Activated T-helper 2 cell treated with anti-CD3 and anti-CD28 coated beads, Interferon-gamma antibody, Interleukin-2, Interleukin-4, amounts not matched to agents 10 μg/mL and 5 μg/mL and 100 μg/mL, durations not matched to agents 14 hours and 24 hours and 36 hours (primary cell): Measurements from ENCODE around the gene ST6GAL1. TPM values are rescaled to one million over a fixed set of nuclear protein-coding genes. Genes with fewer than 3 reads are reported as not detected.
A peak's percentile ranks its signal among the peaks of the same experiment; 100 is the strongest.

Source experiments
- DNase-seq: peaks from one replicate; pipeline ENCODE4 v3.0.0; 2021; ENCODE audit warnings: low spot score
- H3K27ac Mint-ChIP-seq: one replicate; pipeline ENCODE4 v1.8.0; 2021; ENCODE audit warnings: mixed read lengths
- H3K27me3 Mint-ChIP-seq: one replicate; pipeline ENCODE4 v1.8.0; 2021; ENCODE audit warnings: low read depth, mixed read lengths
- H3K36me3 Mint-ChIP-seq: one replicate; pipeline ENCODE4 v1.8.0; 2021; ENCODE audit warnings: low read depth, mixed read lengths
- H3K4me1 Mint-ChIP-seq: one replicate; pipeline ENCODE4 v1.8.0; 2021; ENCODE audit warnings: low read depth, mixed read lengths
- H3K4me3 Mint-ChIP-seq: one replicate; pipeline ENCODE4 v1.8.0; 2021; ENCODE audit warnings: low read depth, mild to moderate bottlenecking, moderate library complexity, mixed read lengths
- H3K9me3 Mint-ChIP-seq: one replicate; pipeline ENCODE4 v1.8.0; 2021; ENCODE audit warnings: mixed read lengths
- intact Hi-C: fragments of 100-400 bp; cut with micrococcal nuclease; formaldehyde crosslinking; loops from one replicate; pipeline ENCODE4 v1.15.1; 2023
- total RNA-seq: library from RNA; stranded (reverse); gene quantifications from 2 replicates; pipeline ENCODE4 v1.2.3, GENCODE V29; 2022

Gene ST6GAL1
- total RNA-seq, 1 donor from 2014 or later = 78.1 TPM

DNA sequence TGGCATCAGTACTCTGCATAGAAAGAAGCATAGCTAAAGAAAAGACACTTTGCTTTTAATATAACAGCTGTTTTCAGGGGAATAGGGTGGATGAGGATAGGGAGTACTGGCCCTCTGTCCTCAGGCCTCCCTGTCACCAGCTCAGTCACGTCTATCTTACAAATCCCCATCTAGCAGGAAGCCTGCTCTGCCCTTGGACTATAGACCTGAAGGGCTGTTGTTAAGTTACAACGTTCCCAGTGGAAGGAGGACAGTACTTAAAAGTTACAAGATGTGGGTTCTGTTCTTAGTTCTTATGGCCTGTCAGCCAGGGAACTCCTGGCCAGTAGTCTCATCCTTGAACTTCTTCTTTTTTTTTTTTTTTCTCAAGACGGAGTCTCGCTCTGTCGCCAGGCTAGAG, 138.5 kb downstream of the ST6GAL1 start:
- H3K27ac Mint-ChIP-seq = no peak overlapping the region
- H3K4me1 Mint-ChIP-seq = peaks cover 30% of the 10 kb centered on the region
- H3K9me3 Mint-ChIP-seq = peaks cover 6% of the 10 kb centered on the region
- intact Hi-C loops = no loop called here
- peaks cover 64% of the 10 kb centered on the region for H3K36me3 Mint-ChIP-seq
- H3K27me3 Mint-ChIP-seq = no peaks in the 10 kb centered on the region
- H3K4me3 Mint-ChIP-seq = no peak overlapping the region
- DNase-seq = no peak

DNA sequence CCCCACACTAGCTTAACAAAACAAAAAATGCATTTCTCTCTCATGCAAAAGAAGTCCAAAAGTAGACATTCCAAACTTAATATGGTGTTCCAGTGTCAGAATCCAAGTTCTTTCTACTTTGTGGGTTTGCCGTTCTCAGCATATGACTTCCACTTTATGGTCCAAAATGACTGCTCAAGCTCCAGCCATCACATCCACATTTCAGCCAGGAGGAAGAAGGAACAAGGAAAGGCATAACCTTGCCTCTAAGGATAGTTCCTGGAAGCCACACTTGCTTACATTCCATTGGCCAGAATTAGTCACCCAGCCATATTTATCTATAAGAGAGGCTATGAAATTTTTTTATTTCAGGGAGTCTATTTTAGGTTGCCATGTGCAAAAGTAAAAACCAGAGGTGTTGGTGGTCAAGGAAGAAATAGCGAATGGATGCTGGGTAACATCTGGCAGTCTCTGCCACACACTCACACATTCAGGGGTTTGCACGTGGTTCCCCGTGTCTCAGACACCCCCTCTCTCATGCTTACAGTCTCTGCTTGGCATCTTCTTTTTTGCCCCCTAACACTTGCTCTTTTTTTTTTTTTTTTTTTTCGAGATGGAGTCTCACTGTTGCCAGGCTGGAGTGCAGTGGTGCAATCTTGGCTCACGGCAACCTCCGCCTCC, 139.7 kb downstream of the ST6GAL1 start:
- no peak for DNase-seq
- intact Hi-C loops = no loop called here

DNA sequence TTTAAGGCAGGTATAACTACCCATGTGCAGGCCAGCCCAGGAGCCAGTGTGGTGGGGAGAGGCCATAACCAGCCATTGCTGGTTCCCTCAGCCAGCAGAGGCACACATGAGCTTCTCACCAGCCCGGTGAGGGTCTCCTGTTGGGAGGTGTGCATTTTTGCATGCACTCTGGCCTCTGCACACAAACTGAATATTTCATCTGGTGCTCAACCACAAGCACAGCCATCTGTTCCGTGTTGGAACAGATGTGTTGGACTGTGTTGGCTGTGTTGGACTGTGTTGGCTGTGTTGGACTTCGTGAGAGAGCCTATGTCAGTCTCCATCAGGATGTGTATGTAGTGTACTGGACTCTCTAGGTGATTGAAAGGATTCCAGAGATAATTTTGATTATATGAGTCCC, 141.8 kb downstream of the ST6GAL1 start:
- peaks cover 19% of the 10 kb centered on the region for H3K4me1 Mint-ChIP-seq

More for the DNA sequence above, 139.7 kb downstream of the ST6GAL1 start:
- Mint-ChIP-seq H3K36me3 (peaks cover 64% of the 10 kb centered on the region), H3K27ac (peak overlapping the region; percentile 38), H3K9me3 (peaks cover 6% of the 10 kb centered on the region), H3K27me3 (no peaks in the 10 kb centered on the region), H3K4me3 (no peak overlapping the region), H3K4me1 (peaks cover 23% of the 10 kb centered on the region)

DNA sequence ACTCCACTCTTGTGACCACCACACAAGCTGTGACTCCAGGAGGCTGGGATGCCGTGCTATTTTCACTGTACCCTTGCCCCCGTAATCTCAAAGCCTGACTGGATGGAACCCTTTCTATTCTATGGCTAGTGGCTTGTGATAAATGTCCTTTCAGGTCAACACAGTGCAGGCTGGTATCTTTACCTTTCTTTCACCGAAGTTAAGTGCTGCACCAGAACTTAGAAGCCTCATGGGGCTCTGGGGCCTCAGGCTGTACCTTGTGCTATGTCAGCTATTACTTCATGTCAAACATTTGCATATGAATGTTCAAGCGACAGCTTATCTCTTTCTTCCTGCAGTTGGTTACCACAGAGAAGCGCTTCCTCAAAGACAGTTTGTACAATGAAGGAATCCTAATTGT, 142.2 kb downstream of the ST6GAL1 start:
- Mint-ChIP-seq H3K4me1 (peaks cover 16% of the 10 kb centered on the region), H3K36me3 (peaks cover 74% of the 10 kb centered on the region), H3K27ac (no peak overlapping the region), H3K9me3 (peaks cover 6% of the 10 kb centered on the region), H3K27me3 (no peaks in the 10 kb centered on the region), H3K4me3 (no peak overlapping the region)
- no peak for DNase-seq
- intact Hi-C loops = no loop called here

More for the DNA sequence above, 141.8 kb downstream of the ST6GAL1 start:
- intact Hi-C loops = no loop called here
- DNase-seq = no peak
- Mint-ChIP-seq H3K4me3 (no peak overlapping the region), H3K9me3 (peaks cover 6% of the 10 kb centered on the region), H3K36me3 (peaks cover 76% of the 10 kb centered on the region), H3K27ac (no peak overlapping the region), H3K27me3 (no peaks in the 10 kb centered on the region)

DNA sequence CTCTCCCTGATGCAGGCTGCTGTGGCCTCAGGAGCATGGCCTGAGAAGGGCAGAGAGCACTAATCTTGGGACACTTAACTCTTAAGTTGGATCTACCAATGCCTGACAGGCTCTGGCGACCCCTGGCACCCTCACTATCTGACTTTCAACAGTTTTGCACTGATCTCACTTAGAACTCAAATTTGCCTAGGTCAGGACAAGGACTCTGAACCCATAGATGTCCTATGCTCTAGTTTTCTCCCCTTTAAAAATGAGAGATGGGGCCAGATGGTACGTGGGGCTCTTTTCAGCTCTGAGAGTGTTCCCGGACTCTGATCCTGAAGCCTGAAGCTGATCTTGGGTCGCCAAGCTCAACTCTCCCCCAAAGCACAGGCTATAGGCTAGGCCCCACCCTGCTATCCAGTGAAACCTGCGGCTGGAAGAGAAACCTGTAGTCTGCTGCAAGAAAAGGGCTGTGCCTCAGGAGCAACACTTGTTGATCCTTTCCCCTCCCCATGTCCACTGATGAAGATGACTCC, 143.3 kb downstream of the ST6GAL1 start:
- Mint-ChIP-seq H3K27me3 (no peaks in the 10 kb centered on the region), H3K27ac (no peak overlapping the region), H3K9me3 (peaks cover 6% of the 10 kb centered on the region), H3K36me3 (peaks cover 76% of the 10 kb centered on the region), H3K4me3 (no peak overlapping the region), H3K4me1 (peaks cover 14% of the 10 kb centered on the region)
- intact Hi-C loops = no loop called here
- DNase-seq = no peak

DNA sequence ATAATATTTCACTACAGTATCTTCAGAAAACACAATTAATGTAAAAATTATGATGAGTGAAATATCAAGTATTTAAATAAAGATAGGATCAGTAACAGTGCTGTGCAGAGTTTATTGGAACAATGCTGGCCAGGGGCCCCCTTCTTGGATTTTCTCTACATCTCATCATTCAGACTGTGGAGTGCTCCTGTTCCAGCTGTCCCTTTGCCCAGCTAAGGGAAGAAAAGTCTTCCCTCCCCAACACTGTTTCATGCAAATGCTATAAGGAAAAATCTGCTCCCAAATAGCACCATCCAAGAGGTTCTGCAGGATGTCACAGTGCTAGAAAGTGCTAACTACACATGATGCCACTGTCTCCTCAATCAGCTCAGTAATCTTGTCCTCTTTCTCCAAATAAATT, 144.5 kb downstream of the ST6GAL1 start:
- peaks cover 9% of the 10 kb centered on the region for H3K4me1 Mint-ChIP-seq
- no peak overlapping the region for H3K4me3 Mint-ChIP-seq
- peaks cover 76% of the 10 kb centered on the region for H3K36me3 Mint-ChIP-seq
- peaks cover under 1% of the 10 kb centered on the region for H3K9me3 Mint-ChIP-seq
- H3K27ac Mint-ChIP-seq = no peak overlapping the region
- no peak for DNase-seq
- no peaks in the 10 kb centered on the region for H3K27me3 Mint-ChIP-seq
- intact Hi-C loops = no loop called here

DNA sequence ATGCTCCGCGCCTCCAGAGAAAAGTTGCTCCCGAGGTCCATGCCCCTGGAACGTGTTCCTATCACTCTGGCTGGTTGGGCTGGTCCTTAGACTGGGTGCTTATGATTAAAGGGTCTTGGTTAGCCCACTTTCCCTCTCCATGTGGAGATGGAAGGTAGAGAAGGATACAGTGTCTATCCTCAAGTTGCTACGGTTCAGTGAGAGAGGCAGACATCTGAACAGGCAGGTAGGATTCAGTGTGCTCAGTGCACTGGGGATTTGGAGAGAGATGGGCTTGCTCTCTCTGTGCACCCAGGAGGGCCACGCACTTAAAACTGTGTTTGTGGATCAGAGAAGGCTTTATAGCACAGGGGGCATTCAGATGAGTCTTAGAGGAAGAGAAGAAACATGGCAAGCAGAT, 146.0 kb downstream of the ST6GAL1 start:
- H3K36me3 Mint-ChIP-seq = peaks cover 64% of the 10 kb centered on the region
- H3K27ac Mint-ChIP-seq = peak overlapping the region; percentile 2
- DNase-seq = no peak
- no peaks in the 10 kb centered on the region for H3K9me3 Mint-ChIP-seq
- no peak overlapping the region for H3K4me3 Mint-ChIP-seq
- peaks cover 7% of the 10 kb centered on the region for H3K4me1 Mint-ChIP-seq
- H3K27me3 Mint-ChIP-seq = no peaks in the 10 kb centered on the region
- intact Hi-C loops = no loop called here

DNA sequence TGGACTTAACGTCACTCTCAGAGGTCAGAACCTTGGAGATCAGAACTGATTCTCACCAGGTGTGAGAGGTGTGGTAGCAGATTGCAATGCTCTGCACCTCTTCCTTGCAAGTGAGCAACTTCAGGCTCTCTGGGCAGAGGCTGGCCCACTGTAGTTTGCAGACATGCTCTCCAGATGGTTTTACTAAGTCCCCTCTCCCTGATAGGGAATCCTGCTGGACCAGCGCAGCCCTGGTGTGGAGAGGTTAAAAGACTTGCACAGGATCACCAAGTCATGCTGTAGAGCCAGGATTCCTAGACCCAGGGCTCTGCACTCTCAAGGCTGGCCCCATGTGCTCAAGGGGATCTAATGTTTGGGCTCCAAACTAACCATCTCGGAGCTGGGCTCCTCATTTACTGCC, 146.8 kb downstream of the ST6GAL1 start:
- H3K27ac Mint-ChIP-seq = no peak overlapping the region
- intact Hi-C loops = no loop called here
- H3K9me3 Mint-ChIP-seq = no peaks in the 10 kb centered on the region
- no peaks in the 10 kb centered on the region for H3K27me3 Mint-ChIP-seq
- no peak overlapping the region for H3K4me3 Mint-ChIP-seq
- peaks cover 5% of the 10 kb centered on the region for H3K4me1 Mint-ChIP-seq
- DNase-seq = no peak
- H3K36me3 Mint-ChIP-seq = peaks cover 64% of the 10 kb centered on the region

DNA sequence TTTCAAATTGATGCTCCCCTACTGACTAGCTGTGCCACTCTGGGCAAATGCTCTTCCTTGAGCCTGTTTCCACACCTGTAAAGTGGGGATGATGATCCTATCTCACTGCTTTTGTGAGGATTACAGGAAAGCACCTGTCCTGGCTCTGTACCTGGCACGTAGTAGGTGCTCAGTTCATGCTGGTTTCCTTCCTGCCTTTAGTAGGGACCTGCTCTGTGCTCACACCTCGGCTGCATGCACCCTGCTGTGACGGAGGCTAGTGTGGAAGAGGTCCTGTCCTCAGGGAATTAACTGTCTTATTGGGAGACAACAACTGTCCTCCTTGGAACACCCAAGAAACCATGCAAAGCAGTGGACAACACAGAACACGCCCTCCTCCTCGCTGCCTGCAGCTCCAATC, 147.2 kb downstream of the ST6GAL1 start:
- Mint-ChIP-seq H3K27me3 (no peaks in the 10 kb centered on the region), H3K36me3 (peaks cover 64% of the 10 kb centered on the region), H3K27ac (no peak overlapping the region), H3K9me3 (no peaks in the 10 kb centered on the region), H3K4me3 (no peak overlapping the region), H3K4me1 (peaks cover 2% of the 10 kb centered on the region)
- intact Hi-C loops = no loop called here
- no peak for DNase-seq

DNA sequence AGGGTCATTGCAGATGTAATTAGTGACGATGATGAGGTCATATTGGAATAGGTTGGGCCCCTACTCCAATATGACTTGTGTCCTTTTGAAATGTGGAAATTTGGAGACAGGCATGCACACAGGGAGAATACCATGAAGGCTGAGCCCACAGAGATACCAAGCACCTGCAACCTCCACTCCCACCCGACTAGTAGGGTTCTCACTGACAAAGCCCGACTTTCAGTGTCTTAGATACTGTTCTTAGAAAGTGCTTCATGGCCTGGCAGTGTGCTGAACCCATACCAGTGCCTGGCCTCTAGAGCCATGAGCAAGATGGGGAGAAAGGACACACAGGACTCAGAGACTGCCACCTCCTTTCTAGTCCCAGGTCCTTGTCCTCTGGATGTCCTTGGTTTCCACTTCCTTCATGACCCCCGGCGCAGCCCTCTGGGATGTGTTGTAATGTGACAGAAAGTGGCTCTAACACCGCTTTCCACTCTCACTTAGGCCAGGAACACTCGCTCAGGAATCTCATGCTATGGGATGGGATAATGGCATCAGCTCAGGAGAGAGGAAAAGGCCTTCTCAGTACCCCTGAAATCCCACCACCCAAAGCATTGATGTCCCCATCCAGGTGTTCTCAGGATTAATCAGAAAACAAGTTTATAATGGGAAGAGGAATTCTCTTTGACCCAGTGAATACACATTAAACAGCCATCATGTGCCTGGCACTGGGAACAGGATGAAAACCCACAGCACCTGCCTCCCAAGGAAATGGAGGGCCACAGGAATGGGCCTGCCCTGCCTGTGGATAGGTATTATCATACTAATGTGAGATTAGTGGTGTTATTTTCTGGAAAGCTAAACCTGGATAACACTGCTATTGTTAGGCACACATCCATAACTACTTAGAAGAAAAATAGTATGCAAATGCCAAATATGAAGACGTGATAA, 149.0 kb downstream of the ST6GAL1 start:
- H3K9me3 Mint-ChIP-seq = no peaks in the 10 kb centered on the region
- no peak for DNase-seq
- no peak overlapping the region for H3K27ac Mint-ChIP-seq
- H3K36me3 Mint-ChIP-seq = peaks cover 48% of the 10 kb centered on the region
- H3K4me1 Mint-ChIP-seq = peaks cover under 1% of the 10 kb centered on the region
- intact Hi-C loops = no loop called here
- H3K4me3 Mint-ChIP-seq = no peak overlapping the region
- H3K27me3 Mint-ChIP-seq = no peaks in the 10 kb centered on the region

DNA sequence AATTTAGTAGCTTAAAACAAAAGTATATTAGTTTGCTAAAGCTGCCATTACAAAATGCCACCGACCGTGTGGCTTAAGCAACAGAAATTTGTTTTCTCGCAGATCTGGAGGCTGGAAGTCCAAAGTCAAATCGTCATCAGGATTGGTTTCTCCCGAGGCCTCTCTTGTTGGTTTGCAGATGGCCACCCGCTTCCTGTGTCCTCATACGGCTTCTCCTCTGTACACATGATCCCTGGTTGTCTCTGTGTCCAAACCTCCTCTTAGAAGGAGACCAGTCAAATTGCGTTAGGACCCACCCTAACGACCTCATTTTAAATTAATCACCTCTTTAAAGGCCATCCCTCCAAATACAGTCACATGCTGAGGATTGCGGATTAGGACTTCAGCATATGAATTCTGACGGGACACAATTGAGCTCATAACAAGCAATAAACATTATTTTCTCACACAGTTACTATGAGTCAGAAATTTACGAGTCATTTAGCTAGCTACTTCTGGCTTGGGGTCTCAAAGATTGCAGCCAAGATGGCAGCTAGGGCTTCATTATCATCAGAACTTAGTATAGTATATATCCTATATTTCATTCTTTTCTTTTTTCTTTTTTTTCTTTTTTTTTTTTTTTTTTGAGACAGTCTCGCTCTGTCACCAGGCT, 150.6 kb downstream of the ST6GAL1 start:
- H3K27me3 Mint-ChIP-seq = no peaks in the 10 kb centered on the region
- H3K4me3 Mint-ChIP-seq = no peak overlapping the region
- peaks cover 41% of the 10 kb centered on the region for H3K36me3 Mint-ChIP-seq
- intact Hi-C loops = no loop called here
- H3K4me1 Mint-ChIP-seq = peaks cover 7% of the 10 kb centered on the region
- H3K9me3 Mint-ChIP-seq = no peaks in the 10 kb centered on the region
- no peak for DNase-seq
- no peak overlapping the region for H3K27ac Mint-ChIP-seq

DNA sequence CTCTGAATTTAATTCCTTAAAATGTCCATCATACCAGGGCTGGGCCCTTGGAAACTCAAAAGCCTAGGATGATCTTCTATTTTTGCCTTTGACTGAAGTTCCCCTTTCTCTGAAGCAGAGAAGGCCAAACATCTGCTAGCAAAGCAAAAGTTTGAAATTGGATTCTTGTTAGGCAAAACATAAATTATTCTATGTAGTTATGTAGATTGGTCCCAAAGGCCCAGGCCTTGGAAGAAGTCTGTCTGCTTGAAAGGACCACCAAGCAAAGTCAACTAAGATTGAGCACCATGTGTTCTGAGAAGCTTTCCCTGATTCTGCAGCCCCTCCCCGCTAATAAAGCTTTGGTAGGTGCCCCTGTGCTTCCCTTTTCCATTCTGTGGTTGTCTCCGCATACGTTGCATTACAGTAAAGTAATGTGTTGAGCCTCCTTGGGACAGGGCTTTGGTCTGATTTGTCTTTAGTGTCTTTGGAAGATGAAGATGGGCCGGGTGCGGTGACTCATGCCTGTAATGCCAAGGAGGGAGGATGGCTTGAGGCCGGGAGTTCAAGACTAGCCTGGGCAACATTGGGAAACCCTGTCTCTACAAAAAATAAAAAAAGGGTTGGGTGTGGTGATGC, 152.5 kb downstream of the ST6GAL1 start:
- peaks cover 9% of the 10 kb centered on the region for H3K9me3 Mint-ChIP-seq
- intact Hi-C loops = no loop called here
- peaks cover 29% of the 10 kb centered on the region for H3K36me3 Mint-ChIP-seq
- no peak overlapping the region for H3K4me3 Mint-ChIP-seq
- H3K27ac Mint-ChIP-seq = no peak overlapping the region
- no peak for DNase-seq
- peaks cover 7% of the 10 kb centered on the region for H3K4me1 Mint-ChIP-seq
- no peaks in the 10 kb centered on the region for H3K27me3 Mint-ChIP-seq
